ENCODE results near the gene LIMS1.

LIMS1 gene

GRCh38 chr2:108585436-108585835 lies 51.2 kb downstream of the LIMS1 start:
- Histone ChIP-seq H3K27me3 (ENCODE audit: control insufficient read depth in 1 of 2, insufficient read depth in 2 of 2, low read length in 2 of 2) (no peaks in the 10 kb centered on the region), H3K36me3 (ENCODE audit: control insufficient read depth in 1 of 2, insufficient read depth in 2 of 2, low read length in 2 of 2) (no peaks in the 10 kb centered on the region), H3K9ac (ENCODE audit: low read depth in 1 of 2, low read length in 2 of 2) (no peak overlapping the region), H3K4me3 (ENCODE audit: low read depth in 1 of 2, low read length in 2 of 2) (no peak overlapping the region), H3K27ac (ENCODE audit: low read depth, low read length) (no peak overlapping the region), H3K9me3 (ENCODE audit: control insufficient read depth in 1 of 2, low read length in 2 of 2) (no peaks in the 10 kb centered on the region), H3K4me1 (ENCODE audit: control insufficient read depth in 1 of 2, insufficient read depth in 2 of 2, low read length in 2 of 2) (peaks cover 6 to 20% of the 10 kb centered on the region in 2 donors)

GRCh38 chr2:108586116-108586515 lies 51.8 kb downstream of the LIMS1 start:
- Histone ChIP-seq H3K9ac (ENCODE audit: low read depth in 1 of 2, low read length in 2 of 2) (no peak overlapping the region), H3K27ac (ENCODE audit: low read depth, low read length) (peak overlapping the region; percentile 17), H3K36me3 (ENCODE audit: control insufficient read depth in 1 of 2, insufficient read depth in 2 of 2, low read length in 2 of 2) (no peaks in the 10 kb centered on the region), H3K9me3 (ENCODE audit: control insufficient read depth in 1 of 2, low read length in 2 of 2) (no peaks in the 10 kb centered on the region), H3K4me3 (ENCODE audit: low read depth in 1 of 2, low read length in 2 of 2) (no peak overlapping the region), H3K4me1 (ENCODE audit: control insufficient read depth in 1 of 2, insufficient read depth in 2 of 2, low read length in 2 of 2) (peaks cover 6 to 20% of the 10 kb centered on the region in 2 donors), H3K27me3 (ENCODE audit: control insufficient read depth in 1 of 2, insufficient read depth in 2 of 2, low read length in 2 of 2) (no peaks in the 10 kb centered on the region)

DNA sequence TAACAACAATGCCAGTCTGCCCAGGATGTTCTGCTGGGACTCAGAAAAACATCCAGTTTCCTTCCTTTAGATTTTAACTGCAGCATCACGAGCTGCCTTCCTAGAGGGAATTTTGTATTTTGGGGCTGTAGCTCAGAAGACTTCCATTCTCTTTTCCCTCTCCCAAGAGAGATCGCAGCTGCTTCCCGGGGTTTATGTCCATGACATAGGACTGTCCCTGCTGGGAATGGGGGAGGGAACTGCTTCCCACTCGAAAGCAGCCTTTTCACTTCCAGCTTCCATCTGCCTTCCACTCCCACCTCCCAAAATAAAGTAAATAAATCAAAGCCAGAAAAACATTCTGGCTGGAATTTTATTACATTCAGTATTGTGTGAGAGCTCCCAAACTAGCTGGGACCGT lies 52.4 kb downstream of the LIMS1 start:
- H3K9ac ChIP-seq (ENCODE audit: low read depth in 1 of 2, low read length in 2 of 2), result no peak overlapping the region
- H3K4me3 ChIP-seq (ENCODE audit: low read depth in 1 of 2, low read length in 2 of 2), result no peak overlapping the region
- H3K27ac ChIP-seq (ENCODE audit: low read depth, low read length), result peak overlapping the region; percentile 39
- no peaks in the 10 kb centered on the region for H3K27me3 ChIP-seq (ENCODE audit: control insufficient read depth in 1 of 2, insufficient read depth in 2 of 2, low read length in 2 of 2)
- no peaks in the 10 kb centered on the region for H3K9me3 ChIP-seq (ENCODE audit: control insufficient read depth in 1 of 2, low read length in 2 of 2)
- no peaks in the 10 kb centered on the region for H3K36me3 ChIP-seq (ENCODE audit: control insufficient read depth in 1 of 2, insufficient read depth in 2 of 2, low read length in 2 of 2)
- peaks cover 6 to 20% of the 10 kb centered on the region in 2 donors for H3K4me1 ChIP-seq (ENCODE audit: control insufficient read depth in 1 of 2, insufficient read depth in 2 of 2, low read length in 2 of 2)

GRCh38 chr2:108587621-108588020 lies 53.4 kb downstream of the LIMS1 start:
- Histone ChIP-seq H3K36me3 (ENCODE audit: control insufficient read depth in 1 of 2, insufficient read depth in 2 of 2, low read length in 2 of 2) (no peaks in the 10 kb centered on the region), H3K4me1 (ENCODE audit: control insufficient read depth in 1 of 2, insufficient read depth in 2 of 2, low read length in 2 of 2) (peaks cover 6 to 20% of the 10 kb centered on the region in 2 donors), H3K27me3 (ENCODE audit: control insufficient read depth in 1 of 2, insufficient read depth in 2 of 2, low read length in 2 of 2) (no peaks in the 10 kb centered on the region), H3K4me3 (ENCODE audit: low read depth in 1 of 2, low read length in 2 of 2) (no peak overlapping the region), H3K27ac (ENCODE audit: low read depth, low read length) (no peak overlapping the region), H3K9me3 (ENCODE audit: control insufficient read depth in 1 of 2, low read length in 2 of 2) (no peaks in the 10 kb centered on the region), H3K9ac (ENCODE audit: low read depth in 1 of 2, low read length in 2 of 2) (no peak overlapping the region)

DNA sequence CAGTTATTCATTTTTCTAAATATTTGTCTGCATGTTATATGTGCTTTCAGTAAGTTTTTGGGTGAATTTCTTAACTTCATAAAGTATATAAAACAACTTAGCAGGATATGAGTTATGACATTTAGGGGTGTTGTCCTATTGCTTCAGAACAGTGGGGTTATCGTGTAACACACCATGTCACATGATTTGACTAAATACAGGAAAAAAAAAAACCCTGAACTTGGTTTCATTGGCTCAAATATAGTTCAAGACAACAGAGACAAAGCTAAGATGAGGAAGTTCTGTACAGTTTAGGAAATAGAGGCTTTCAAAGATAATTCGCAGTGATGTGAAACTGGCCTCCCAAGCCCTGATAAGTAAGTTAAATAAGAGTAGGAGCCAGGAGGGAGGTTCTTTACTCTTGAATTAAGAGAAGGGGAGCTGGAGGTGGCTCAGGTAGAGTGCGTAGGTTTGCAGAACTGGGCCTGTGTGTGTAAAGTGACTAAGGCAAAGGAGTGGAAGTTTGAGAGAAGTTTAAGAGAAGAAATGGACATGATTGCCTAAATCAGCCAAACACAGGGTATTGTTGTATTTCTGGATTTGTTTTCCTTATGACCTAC lies 53.9 kb downstream of the LIMS1 start:
- no peaks in the 10 kb centered on the region for H3K36me3 ChIP-seq (ENCODE audit: control insufficient read depth in 1 of 2, insufficient read depth in 2 of 2, low read length in 2 of 2)
- H3K9me3 ChIP-seq (ENCODE audit: control insufficient read depth in 1 of 2, low read length in 2 of 2), result no peaks in the 10 kb centered on the region
- no peak overlapping the region for H3K27ac ChIP-seq (ENCODE audit: low read depth, low read length)
- peaks cover 11 to 21% of the 10 kb centered on the region in 2 donors for H3K4me1 ChIP-seq (ENCODE audit: control insufficient read depth in 1 of 2, insufficient read depth in 2 of 2, low read length in 2 of 2)
- H3K27me3 ChIP-seq (ENCODE audit: control insufficient read depth in 1 of 2, insufficient read depth in 2 of 2, low read length in 2 of 2), result no peaks in the 10 kb centered on the region
- H3K9ac ChIP-seq (ENCODE audit: low read depth in 1 of 2, low read length in 2 of 2), result no peak overlapping the region
- H3K4me3 ChIP-seq (ENCODE audit: low read depth in 1 of 2, low read length in 2 of 2), result peak overlapping the region in 1 of 2 donors; percentile 1

- Histone ChIP-seq H3K27me3 (ENCODE audit: control insufficient read depth in 1 of 2, insufficient read depth in 2 of 2, low read length in 2 of 2) (no peaks in the 10 kb centered on the region), H3K4me1 (ENCODE audit: control insufficient read depth in 1 of 2, insufficient read depth in 2 of 2, low read length in 2 of 2) (peaks cover 7 to 30% of the 10 kb centered on the region in 2 donors), H3K9me3 (ENCODE audit: control insufficient read depth in 1 of 2, low read length in 2 of 2) (no peaks in the 10 kb centered on the region), H3K4me3 (ENCODE audit: low read depth in 1 of 2, low read length in 2 of 2) (no peak overlapping the region), H3K27ac (ENCODE audit: low read depth, low read length) (no peak overlapping the region), H3K36me3 (ENCODE audit: control insufficient read depth in 1 of 2, insufficient read depth in 2 of 2, low read length in 2 of 2) (no peaks in the 10 kb centered on the region), H3K9ac (ENCODE audit: low read depth in 1 of 2, low read length in 2 of 2) (no peak overlapping the region)
Measured at GRCh38 chr2:108589372-108589771, 55.1 kb downstream of the LIMS1 start.

GRCh38 chr2:108589781-108590180 lies 55.5 kb downstream of the LIMS1 start:
- Histone ChIP-seq H3K9ac (ENCODE audit: low read depth in 1 of 2, low read length in 2 of 2) (no peak overlapping the region), H3K4me3 (ENCODE audit: low read depth in 1 of 2, low read length in 2 of 2) (no peak overlapping the region), H3K9me3 (ENCODE audit: control insufficient read depth in 1 of 2, low read length in 2 of 2) (no peaks in the 10 kb centered on the region), H3K36me3 (ENCODE audit: control insufficient read depth in 1 of 2, insufficient read depth in 2 of 2, low read length in 2 of 2) (no peaks in the 10 kb centered on the region), H3K27me3 (ENCODE audit: control insufficient read depth in 1 of 2, insufficient read depth in 2 of 2, low read length in 2 of 2) (no peaks in the 10 kb centered on the region), H3K27ac (ENCODE audit: low read depth, low read length) (no peak overlapping the region), H3K4me1 (ENCODE audit: control insufficient read depth in 1 of 2, insufficient read depth in 2 of 2, low read length in 2 of 2) (peaks cover 5 to 34% of the 10 kb centered on the region in 2 donors)

GRCh38 chr2:108591163-108591562 lies 56.9 kb downstream of the LIMS1 start:
- Histone ChIP-seq H3K27me3 (ENCODE audit: control insufficient read depth in 1 of 2, insufficient read depth in 2 of 2, low read length in 2 of 2) (no peaks in the 10 kb centered on the region), H3K36me3 (ENCODE audit: control insufficient read depth in 1 of 2, insufficient read depth in 2 of 2, low read length in 2 of 2) (no peaks in the 10 kb centered on the region), H3K4me3 (ENCODE audit: low read depth in 1 of 2, low read length in 2 of 2) (no peak overlapping the region), H3K9ac (ENCODE audit: low read depth in 1 of 2, low read length in 2 of 2) (no peak overlapping the region), H3K27ac (ENCODE audit: low read depth, low read length) (peak overlapping the region; percentile 28), H3K9me3 (ENCODE audit: control insufficient read depth in 1 of 2, low read length in 2 of 2) (no peaks in the 10 kb centered on the region), H3K4me1 (ENCODE audit: control insufficient read depth in 1 of 2, insufficient read depth in 2 of 2, low read length in 2 of 2) (peaks cover 12 to 44% of the 10 kb centered on the region in 2 donors)

DNA sequence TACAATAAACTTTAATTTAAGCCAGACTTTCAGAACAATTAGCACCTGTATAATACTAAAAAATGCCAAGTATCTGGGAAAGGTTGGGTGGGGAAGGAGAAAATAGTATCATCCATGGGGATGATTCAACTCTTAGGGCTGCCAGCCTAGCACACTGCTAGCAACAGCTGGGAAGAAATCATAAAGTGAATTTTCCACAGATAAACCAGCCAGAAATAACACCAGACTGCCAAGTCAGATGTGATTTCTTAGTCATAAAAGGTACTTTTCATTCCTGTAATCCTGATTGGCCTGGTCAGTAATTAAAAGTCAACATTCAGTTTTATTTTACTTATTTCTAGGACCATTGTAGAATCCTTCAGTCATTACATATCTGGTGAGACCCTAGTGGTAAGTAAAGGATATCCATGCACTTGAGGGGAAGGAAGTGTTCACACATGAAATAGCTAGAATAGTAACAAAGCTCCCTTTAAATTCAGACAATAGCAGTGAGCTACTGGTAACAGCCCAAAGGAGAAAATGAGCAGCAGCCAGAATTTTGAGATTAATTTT lies 59.4 kb downstream of the LIMS1 start:
- Histone ChIP-seq H3K36me3 (ENCODE audit: control insufficient read depth in 1 of 2, insufficient read depth in 2 of 2, low read length in 2 of 2) (no peaks in the 10 kb centered on the region), H3K9me3 (ENCODE audit: control insufficient read depth in 1 of 2, low read length in 2 of 2) (no peaks in the 10 kb centered on the region), H3K4me1 (ENCODE audit: control insufficient read depth in 1 of 2, insufficient read depth in 2 of 2, low read length in 2 of 2) (peaks cover 12 to 28% of the 10 kb centered on the region in 2 donors), H3K4me3 (ENCODE audit: low read depth in 1 of 2, low read length in 2 of 2) (no peak overlapping the region), H3K27ac (ENCODE audit: low read depth, low read length) (peak overlapping the region; percentile 3), H3K9ac (ENCODE audit: low read depth in 1 of 2, low read length in 2 of 2) (no peak overlapping the region), H3K27me3 (ENCODE audit: control insufficient read depth in 1 of 2, insufficient read depth in 2 of 2, low read length in 2 of 2) (no peaks in the 10 kb centered on the region)

DNA sequence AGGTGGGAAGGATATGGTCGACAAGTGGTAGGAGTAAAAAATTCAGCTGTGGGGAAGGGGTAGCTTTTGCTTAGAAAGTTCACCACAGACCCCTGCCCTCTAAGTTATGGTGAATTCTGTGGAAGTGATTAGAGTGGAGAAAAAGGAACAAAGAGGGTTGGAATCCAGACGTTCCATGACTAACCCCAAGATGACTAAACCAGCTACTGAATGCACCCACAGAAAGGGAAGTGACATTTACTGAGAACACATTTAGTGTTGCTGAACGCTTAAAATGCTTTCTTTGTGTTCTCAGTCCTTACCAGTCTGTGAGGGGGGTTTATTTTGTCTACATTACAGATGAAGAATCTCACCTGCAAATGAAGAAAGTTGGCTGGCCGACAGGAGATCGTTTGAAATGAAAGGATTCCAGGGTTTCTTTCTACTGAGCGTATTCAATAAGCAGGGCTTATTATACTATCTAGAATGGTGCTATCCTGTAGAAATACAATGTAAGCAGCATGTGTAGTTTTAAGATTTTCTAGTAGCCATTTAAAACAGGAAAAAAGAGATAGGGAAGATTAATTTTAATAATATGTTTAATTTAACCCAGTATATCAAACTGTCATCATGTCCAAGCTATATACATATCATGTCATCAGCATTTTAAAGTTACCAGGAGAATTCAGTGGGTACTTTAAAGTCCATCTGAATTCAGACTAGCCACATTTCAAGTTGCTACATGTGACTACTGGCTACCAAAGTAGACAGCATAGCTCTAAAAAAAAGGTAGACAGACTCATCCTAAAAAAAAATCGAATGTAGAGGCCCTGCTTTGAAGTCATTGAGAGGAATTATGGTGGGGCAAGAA lies 60.1 kb downstream of the LIMS1 start:
- Histone ChIP-seq H3K4me3 (ENCODE audit: low read depth in 1 of 2, low read length in 2 of 2) (no peak overlapping the region), H3K4me1 (ENCODE audit: control insufficient read depth in 1 of 2, insufficient read depth in 2 of 2, low read length in 2 of 2) (peaks cover 12 to 27% of the 10 kb centered on the region in 2 donors), H3K9ac (ENCODE audit: low read depth in 1 of 2, low read length in 2 of 2) (no peak overlapping the region), H3K27ac (ENCODE audit: low read depth, low read length) (peak overlapping the region; percentile 11), H3K9me3 (ENCODE audit: control insufficient read depth in 1 of 2, low read length in 2 of 2) (no peaks in the 10 kb centered on the region), H3K36me3 (ENCODE audit: control insufficient read depth in 1 of 2, insufficient read depth in 2 of 2, low read length in 2 of 2) (no peaks in the 10 kb centered on the region), H3K27me3 (ENCODE audit: control insufficient read depth in 1 of 2, insufficient read depth in 2 of 2, low read length in 2 of 2) (no peaks in the 10 kb centered on the region)
